ENCODE results near the gene PAX5.

PAX5 gene

DNA sequence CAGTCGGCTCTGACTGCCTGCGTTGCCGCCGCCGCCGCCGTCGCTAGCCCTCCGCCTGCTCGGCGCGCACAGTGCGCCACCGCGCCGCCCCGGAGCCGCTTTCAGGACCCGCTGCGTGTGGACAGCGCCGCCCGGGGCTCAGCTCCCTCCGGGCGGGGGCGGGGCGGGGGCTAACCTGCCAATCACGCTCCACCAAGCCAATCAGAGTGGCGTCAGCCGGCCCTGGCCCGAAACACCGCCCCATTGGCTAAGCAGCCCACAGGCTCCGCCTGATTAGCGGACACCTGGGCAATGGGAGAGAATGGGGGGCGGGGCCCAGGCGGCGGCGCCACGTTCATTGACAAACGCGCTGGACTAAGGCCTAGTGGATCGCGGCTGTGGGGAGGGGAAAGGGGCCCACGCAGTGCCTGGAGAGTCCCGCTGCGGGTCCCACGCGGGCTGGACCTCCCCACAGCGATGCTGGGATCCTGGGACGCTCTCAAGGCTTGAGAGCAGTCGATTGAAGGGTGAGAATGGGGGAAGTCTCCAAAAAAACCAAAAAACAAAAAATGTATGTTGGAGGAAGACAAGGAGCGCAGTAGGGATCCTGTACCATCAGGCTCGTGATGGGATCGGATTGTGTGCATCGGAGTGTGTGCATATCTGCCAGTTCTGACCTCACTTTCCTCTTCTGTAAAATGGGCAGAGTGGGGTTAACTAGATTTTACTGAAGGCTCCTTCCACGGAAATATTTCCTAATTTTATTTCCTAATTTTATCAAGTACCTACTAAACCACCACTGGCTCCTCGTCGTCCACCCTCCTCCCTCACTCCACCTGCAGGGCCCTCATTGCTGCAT, 6.3 kb downstream of the PAX5 start:
- no peak overlapping the region for H3K9ac ChIP-seq (ENCODE audit: insufficient read length, low read depth)
- peak; percentile 34 for TF ChIP-seq SUZ12 (IDR thresholded peaks at IDR 0.05; ENCODE audit: extremely low read depth, insufficient read depth, insufficient read length)
- no peak for TF ChIP-seq ZNF274 (IDR thresholded peaks at IDR 0.05; ENCODE audit: low read depth, low read length)
- H3K36me3 ChIP-seq (ENCODE audit: insufficient read depth, insufficient read length, low read length): no peaks in the 10 kb centered on the region
- peaks cover 11% of the 10 kb centered on the region for H3K4me1 ChIP-seq (ENCODE audit: insufficient read depth, insufficient read length)
- H3K9me3 ChIP-seq (ENCODE audit: insufficient read depth, low read length): no peaks in the 10 kb centered on the region
- peak; percentile 94 for DNase-seq (ENCODE audit: low read depth, low spot score)
- H3K27me3 ChIP-seq (ENCODE audit: insufficient read depth, insufficient read length): peaks cover 99% of the 10 kb centered on the region
- peak overlapping the region; percentile 40 for H3K4me3 ChIP-seq (ENCODE audit: insufficient read length, low read depth)

DNA sequence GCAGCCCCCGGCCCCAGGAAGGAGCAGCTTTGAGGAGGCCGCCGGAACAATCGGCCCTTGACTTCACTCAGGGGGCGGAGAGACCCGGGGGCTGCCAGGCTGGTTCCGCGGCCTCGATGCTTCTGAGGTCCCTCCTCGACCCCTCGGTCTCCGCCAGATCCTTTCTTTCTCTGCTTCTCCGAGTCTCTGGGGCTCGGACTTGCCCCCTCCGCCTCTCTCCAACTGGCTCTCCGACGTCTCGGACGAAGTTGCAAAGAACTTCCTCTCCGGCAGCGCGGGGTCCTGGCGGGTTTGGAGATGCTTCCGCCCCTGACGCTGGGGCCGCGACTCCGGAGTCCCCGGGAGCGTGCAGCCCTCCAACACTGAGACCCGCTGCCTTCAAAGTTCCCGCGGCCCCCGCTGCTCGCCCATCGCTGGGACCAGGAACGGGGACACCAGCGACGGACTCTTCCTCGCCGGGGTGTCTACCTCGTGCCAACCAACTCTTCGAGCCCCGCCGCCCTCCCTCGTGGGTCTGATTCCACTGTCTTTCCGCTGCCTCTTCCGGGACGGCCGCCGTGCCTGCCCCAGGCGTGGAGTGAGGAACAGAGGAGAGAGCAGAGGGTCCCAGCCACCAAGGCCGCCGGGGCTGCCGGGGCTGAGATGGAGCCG, 7.0 kb downstream of the PAX5 start:
- TF ChIP-seq ZNF274 (IDR thresholded peaks at IDR 0.05; ENCODE audit: low read depth, low read length) (no peak), SUZ12 (IDR thresholded peaks at IDR 0.05; ENCODE audit: extremely low read depth, insufficient read depth, insufficient read length) (peak; percentile 4)
- Histone ChIP-seq H3K36me3 (ENCODE audit: insufficient read depth, insufficient read length, low read length) (no peaks in the 10 kb centered on the region), H3K27me3 (ENCODE audit: insufficient read depth, insufficient read length) (peaks cover 99% of the 10 kb centered on the region), H3K9ac (ENCODE audit: insufficient read length, low read depth) (peak overlapping the region; percentile 62), H3K9me3 (ENCODE audit: insufficient read depth, low read length) (no peaks in the 10 kb centered on the region), H3K4me3 (ENCODE audit: insufficient read length, low read depth) (peak overlapping the region; percentile 40), H3K4me1 (ENCODE audit: insufficient read depth, insufficient read length) (peaks cover 11% of the 10 kb centered on the region)
- no peak for DNase-seq (ENCODE audit: low read depth, low spot score)

DNA sequence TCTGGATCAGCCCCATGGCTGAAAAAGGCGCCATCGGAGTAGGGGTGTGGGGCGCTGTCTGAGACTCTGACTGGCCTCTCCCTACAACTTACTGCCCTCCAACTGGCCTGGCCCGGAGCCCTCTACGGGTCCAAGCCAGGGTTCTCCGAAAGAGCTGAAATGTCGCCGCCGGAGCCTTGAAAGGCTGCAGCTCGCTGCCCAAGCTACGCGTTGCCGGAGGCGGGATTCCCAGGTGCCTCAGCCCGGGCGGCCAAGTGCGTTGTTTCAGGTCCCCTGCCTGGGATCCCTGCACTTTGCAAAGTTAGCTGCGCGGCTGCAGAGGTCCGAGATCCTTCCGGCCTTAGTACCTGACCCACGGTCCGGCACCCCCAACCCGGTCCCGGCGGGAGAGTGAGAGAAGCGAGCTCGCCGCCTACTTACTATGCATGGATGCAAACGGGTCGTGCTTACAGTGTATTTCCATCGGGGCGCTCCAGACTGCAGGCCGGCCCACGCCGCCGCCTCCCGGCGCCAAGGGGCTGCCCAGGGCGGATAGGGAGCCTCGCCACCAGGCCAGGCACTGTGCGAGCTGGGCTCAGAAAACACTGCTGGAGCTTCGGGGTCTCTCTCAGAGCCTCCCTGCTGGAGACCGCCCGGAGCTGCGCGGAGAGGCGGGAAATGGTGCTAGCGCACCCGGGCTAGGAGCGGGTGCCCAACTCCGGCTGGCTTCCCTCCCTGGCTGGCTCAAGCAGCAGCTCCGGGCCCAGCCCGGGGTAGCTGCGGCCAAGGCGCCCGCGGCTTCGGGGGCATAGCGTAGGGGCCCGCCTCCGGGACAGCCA, 7.7 kb downstream of the PAX5 start:
- Histone ChIP-seq H3K27me3 (ENCODE audit: insufficient read depth, insufficient read length) (peaks cover 99% of the 10 kb centered on the region), H3K9me3 (ENCODE audit: insufficient read depth, low read length) (no peaks in the 10 kb centered on the region), H3K4me3 (ENCODE audit: insufficient read length, low read depth) (peak overlapping the region; percentile 40), H3K9ac (ENCODE audit: insufficient read length, low read depth) (peak overlapping the region; percentile 62), H3K4me1 (ENCODE audit: insufficient read depth, insufficient read length) (peaks cover 11% of the 10 kb centered on the region), H3K36me3 (ENCODE audit: insufficient read depth, insufficient read length, low read length) (no peaks in the 10 kb centered on the region)
- no peak for DNase-seq (ENCODE audit: low read depth, low spot score)
- TF ChIP-seq SUZ12 (IDR thresholded peaks at IDR 0.05; ENCODE audit: extremely low read depth, insufficient read depth, insufficient read length) (peak; percentile 90), ZNF274 (IDR thresholded peaks at IDR 0.05; ENCODE audit: low read depth, low read length) (no peak)

DNA sequence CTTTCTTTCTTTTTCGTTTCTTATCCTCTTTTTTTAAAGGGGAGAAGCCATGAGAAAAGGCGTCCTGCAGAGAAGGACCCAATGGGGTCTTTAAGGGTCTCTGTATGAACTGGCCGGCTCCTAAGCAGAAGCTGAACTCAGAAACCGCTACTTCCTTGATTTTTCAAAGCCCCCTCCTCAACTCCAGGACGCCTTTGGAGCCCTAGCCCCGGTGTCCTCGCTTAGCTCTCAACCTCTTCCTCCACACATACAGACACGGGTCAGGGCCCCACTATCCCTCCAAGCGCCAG, 8.3 kb downstream of the PAX5 start:
- no peak for TF ChIP-seq ZNF274 (IDR thresholded peaks at IDR 0.05; ENCODE audit: low read depth, low read length)
- TF ChIP-seq SUZ12 (IDR thresholded peaks at IDR 0.05; ENCODE audit: extremely low read depth, insufficient read depth, insufficient read length): no peak
- no peak for TF ChIP-seq YY1 (IDR thresholded peaks at IDR 0.05; ENCODE audit: insufficient read depth, insufficient read length)
- no peak for DNase-seq (ENCODE audit: low read depth, low spot score)
- H3K4me1 ChIP-seq (ENCODE audit: insufficient read depth, insufficient read length): peaks cover 11% of the 10 kb centered on the region
- peak overlapping the region; percentile 40 for H3K4me3 ChIP-seq (ENCODE audit: insufficient read length, low read depth)
- H3K27me3 ChIP-seq (ENCODE audit: insufficient read depth, insufficient read length): peaks cover 99% of the 10 kb centered on the region
- H3K36me3 ChIP-seq (ENCODE audit: insufficient read depth, insufficient read length, low read length): no peaks in the 10 kb centered on the region
- H3K9ac ChIP-seq (ENCODE audit: insufficient read length, low read depth): peak overlapping the region; percentile 62
- no peaks in the 10 kb centered on the region for H3K9me3 ChIP-seq (ENCODE audit: insufficient read depth, low read length)

DNA sequence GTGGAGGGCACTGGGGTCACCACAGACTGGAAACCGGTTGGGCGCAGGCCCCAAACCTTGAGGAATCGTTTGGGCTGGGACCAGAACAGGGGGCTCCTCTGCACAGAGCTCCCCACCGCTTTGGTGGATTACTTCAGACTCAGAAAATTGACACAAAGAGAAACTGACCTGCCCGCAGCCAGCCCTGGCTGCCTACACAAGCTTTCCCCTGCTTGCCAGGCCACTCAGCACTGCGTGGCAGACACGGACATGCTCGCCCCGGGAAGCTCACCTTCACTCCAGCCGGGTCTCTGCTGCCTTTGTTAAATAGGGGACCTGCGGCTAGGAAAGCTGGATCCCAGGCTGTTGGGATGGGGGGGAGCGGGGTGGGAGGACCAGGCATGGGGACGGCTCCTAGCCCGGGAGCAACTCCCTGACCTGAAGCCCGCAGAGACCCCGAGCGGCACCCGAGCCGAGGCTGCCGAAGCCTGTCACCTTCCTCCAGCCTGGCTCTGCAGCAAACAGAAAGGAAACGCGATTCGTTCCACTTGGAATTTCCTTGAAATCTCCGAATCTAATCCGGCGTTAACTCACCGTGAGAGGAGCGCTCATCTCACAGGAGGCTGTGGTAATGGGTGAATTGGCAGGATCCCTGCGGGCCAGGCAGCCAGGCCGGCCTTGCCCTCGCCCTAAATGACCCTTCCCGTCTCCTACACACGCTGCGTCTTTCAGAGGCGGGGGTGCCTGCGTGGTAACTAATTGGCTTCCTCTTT, 8.8 kb downstream of the PAX5 start:
- H3K4me3 ChIP-seq (ENCODE audit: insufficient read length, low read depth): peak overlapping the region; percentile 40
- H3K4me1 ChIP-seq (ENCODE audit: insufficient read depth, insufficient read length): peaks cover 10% of the 10 kb centered on the region
- H3K9ac ChIP-seq (ENCODE audit: insufficient read length, low read depth): no peak overlapping the region
- TF ChIP-seq SUZ12 (IDR thresholded peaks at IDR 0.05; ENCODE audit: extremely low read depth, insufficient read depth, insufficient read length): peak; percentile 79
- no peak for TF ChIP-seq ZNF274 (IDR thresholded peaks at IDR 0.05; ENCODE audit: low read depth, low read length)
- H3K27me3 ChIP-seq (ENCODE audit: insufficient read depth, insufficient read length): peaks cover 97% of the 10 kb centered on the region
- H3K36me3 ChIP-seq (ENCODE audit: insufficient read depth, insufficient read length, low read length): no peaks in the 10 kb centered on the region
- no peaks in the 10 kb centered on the region for H3K9me3 ChIP-seq (ENCODE audit: insufficient read depth, low read length)
- DNase-seq (ENCODE audit: low read depth, low spot score): no peak

DNA sequence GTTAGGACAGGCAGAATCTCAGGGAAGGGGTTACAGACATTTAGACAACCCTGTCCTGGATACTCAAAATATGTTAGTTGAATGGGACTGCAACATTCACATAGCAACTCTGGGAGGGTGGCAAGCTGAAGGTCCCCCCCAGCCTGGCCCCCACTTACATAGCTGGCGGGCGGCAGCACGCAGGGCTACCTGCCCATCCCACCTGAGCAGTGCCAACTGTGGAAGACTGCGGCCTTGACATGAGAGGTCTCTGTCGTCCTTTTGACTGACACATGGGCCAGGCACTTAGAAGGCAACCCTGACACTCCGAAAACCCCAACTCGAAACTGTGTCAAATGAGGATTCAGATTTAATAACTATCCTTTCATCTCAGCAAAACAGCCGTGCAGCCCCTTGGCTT, 16.5 kb downstream of the PAX5 start:
- no peak for DNase-seq (ENCODE audit: low read depth, low spot score)
- H3K9me3 ChIP-seq (ENCODE audit: insufficient read depth, low read length): no peaks in the 10 kb centered on the region
- peaks cover 21% of the 10 kb centered on the region for H3K27me3 ChIP-seq (ENCODE audit: insufficient read depth, insufficient read length)
- no peaks in the 10 kb centered on the region for H3K36me3 ChIP-seq (ENCODE audit: insufficient read depth, insufficient read length, low read length)
- no peaks in the 10 kb centered on the region for H3K4me1 ChIP-seq (ENCODE audit: insufficient read depth, insufficient read length)
- TF ChIP-seq SUZ12 (IDR thresholded peaks at IDR 0.05; ENCODE audit: extremely low read depth, insufficient read depth, insufficient read length): no peak
- no peak for TF ChIP-seq ZNF274 (IDR thresholded peaks at IDR 0.05; ENCODE audit: low read depth, low read length)
- no peak for TF ChIP-seq YY1 (IDR thresholded peaks at IDR 0.05; ENCODE audit: insufficient read depth, insufficient read length)
- no peak overlapping the region for H3K4me3 ChIP-seq (ENCODE audit: insufficient read length, low read depth)
- H3K9ac ChIP-seq (ENCODE audit: insufficient read length, low read depth): no peak overlapping the region

Measured in NT2/D1 (cell line).